CD4-positive, alpha-beta T cell treated with Interleukin-15 for 4 hours (primary cell): ENCODE measurements around the gene EXOC7.
"Not testable (repeated sequence)": the region's sequence is repeated elsewhere in the genome, so short reads cannot be mapped to it uniquely, and the experiment has no call there.

Experiments
- DNase-seq: peaks from one replicate; pipeline ENCODE4 v3.0.0-alpha.2; 2020; ENCODE audit warnings: low spot score

Gene EXOC7

DNA sequence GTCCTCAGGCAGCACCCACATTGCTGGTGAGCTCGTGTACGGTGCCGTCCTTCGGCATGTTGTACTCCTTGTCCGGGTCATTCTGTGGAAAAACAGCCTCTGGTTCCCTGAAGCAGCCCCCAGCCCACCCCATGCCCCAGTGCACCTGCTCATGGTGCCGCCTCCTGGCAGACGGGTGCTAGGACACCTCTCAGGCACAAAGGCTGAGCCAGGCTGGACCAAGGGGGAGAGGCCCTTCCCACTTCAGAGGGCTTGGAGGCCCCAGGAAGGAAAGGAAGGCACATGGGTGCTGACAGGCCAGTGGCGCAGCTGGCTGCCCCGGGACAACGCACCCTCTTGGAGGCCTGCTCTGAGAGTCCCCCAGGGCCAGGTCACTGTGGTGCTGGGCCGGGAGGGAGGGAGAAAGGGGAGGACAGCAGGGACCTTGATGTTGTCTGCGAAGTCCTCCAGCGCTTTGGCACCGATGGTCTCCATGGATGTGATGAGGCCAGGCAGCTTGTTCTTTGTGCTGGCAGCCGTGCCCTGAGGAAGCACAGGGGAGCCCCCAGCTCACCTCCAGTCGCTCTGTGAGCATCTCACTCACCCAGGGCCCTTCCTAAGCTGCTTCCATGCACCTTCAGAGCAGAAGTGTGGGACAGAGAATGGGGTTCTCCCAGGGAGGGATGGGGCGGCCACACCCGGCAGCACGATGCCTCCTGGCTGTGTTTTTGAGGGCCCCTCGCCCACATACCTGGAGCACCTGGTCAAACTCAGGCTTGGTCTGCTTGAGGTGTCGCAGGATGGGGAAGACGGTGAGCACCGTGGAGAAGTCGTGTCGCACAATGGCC lies 15.3 kb downstream of the EXOC7 start:
- no peak for DNase-seq

- DNase-seq = no peak
Observed at GRCh38 chr17:76087531-76087930, 16.1 kb downstream of the EXOC7 start.

DNA sequence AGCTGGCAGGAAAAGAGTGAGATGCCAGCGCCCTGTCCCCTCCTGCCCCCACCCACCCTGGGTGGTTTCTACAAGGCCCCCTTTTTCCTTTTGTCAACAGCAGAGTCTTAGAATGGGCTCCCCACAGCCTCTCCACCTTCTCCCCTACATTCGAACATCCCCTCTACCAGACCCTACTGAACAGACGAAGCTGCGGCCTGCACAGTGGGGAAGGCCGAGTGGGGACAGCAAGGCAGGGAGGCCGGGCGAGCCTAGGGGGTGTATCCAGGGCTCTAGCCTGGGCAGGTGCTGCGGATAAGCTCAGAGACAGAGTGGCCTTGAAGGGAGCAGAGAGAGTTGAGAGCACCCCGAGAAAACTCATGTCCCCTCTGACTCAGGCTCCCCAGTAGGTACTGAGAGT lies 17.2 kb downstream of the EXOC7 start:
- DNase-seq = no peak

- no peak for DNase-seq
Observed at GRCh38 chr17:76085731-76086366, 17.7 kb downstream of the EXOC7 start.

DNA sequence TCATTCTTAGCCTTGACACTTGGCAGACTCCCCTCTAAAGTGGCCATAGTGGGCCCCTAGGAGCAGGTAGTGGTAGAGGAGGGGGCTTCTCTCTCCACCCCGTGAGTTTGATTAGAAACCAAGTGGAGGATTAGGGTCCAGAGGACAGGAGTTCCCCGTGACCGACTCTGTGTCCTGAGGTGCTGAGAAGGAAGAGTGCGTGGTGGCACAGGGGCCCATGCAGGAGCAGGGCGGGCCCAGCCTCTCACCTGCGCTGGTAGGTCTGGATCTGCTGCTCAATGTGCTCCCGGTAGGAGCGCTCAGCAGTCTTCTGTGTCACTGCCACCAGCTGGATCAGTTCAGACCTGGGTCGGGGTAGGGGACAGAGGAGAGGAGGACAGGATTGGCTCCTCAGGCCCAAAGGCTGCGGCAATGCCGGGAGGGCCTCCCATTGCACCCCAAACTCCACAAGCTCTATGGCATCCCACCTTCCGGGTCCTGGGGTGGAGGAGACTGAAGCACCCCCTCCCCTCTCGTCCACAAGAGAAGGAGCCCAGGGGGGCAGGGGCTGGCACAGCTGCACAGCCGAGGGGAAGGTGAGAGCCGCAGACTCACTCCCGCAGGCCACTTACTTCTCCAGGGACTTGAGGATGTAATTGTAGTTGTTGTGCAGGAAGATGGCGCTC lies 18.4 kb downstream of the EXOC7 start:
- no peak for DNase-seq

DNA sequence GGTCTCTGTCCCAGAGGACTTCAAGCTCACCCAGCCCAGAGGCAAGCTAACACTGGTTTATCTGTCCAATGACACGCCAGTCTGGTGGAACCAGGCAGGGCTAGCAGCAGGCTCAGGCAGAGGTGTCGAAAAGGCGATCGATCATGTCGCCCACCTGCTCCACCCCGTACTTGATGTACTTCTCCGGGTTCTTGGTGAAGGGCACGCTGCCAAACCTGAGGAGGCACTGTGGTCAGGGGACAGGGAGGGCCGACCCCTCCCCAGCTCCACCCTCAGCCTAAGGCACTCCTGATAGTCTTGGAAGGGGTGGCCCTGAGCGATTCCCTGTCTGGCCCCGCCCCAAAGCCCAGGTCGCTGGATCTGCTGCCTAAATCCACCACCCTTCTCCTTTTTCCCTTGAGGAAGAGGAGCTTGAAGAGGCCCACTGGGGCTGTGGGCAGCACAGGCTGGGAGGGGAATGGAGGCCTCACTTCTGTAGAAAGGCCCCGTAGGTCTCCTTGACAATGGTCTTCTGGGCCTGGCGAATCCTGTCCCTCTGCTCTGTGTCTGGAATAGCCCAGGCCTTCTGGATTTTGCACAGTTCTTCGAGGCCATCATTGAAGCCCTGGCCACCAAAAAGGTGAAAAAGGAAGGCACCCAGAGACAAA lies 19.9 kb downstream of the EXOC7 start:
- no peak for DNase-seq

- DNase-seq = no peak
Observed at GRCh38 chr17:76082326-76083251, 21.0 kb downstream of the EXOC7 start.

GRCh38 chr17:76081295-76082210 lies 22.0 kb downstream of the EXOC7 start:
- DNase-seq = no peak

- DNase-seq = no peak
Observed at GRCh38 chr17:76080768-76081287, 22.8 kb downstream of the EXOC7 start.

DNA sequence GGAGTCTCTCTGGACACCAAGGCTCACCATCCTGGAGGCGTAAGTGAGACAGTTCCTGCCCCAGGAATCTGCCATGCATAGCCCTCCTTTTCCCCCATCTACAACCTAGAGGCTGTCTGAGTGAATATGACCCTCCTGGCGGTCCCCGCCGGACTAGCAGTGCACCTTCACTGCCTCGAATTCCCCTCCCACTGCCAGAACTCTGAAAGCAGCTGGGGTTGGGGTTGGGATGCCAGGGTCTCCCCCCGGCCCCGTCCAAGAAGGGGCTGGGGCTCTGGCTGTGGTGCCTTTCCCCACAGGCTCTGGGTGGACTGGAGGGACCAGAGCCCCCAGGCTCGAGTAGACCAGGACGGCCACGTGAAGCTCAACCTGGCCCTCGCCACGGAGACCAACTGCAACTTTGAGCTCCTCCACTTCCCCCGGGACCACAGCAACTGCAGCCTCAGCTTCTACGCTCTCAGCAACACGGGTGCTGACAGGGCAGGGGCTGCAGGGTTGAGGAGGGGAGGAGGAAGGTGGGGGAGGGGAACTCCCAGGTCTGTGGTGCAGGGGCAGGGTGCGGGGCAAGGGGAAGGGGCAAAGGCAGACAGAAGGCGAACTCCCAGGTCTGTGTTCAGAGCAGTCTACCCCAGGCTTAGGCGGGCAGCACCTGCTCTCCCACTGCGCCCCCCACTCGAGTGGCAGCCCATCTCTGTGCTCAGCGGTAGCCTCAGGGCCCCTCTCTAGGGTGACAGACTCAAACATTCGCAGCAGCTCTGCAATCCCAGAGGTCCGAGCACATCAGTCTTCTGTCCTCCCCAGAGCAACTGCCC lies 23.4 kb downstream of the EXOC7 start:
- DNase-seq = no peak

DNA sequence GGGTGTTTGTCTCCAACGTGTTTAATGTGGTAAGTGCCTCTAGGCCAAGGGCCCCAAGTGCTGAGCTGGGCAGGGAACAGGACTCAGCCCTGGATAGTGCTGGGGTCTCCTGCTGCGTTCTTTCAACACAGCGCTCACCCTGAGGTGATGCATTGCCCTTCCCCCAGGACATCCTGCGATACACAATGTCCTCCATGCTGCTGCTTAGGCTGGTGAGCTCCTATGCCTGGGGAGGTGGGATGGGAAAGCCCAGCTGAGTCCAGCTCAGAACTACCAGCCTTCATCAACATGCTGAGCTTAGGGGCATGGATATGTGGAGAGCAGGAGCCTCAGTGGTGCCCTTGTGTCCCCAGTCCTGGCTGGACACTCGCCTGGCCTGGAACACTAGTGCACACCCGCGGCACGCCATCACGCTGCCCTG lies 24.0 kb downstream of the EXOC7 start:
- no peak for DNase-seq

GRCh38 chr17:76078860-76079534 lies 24.6 kb downstream of the EXOC7 start, which contains the start of gene ZACN:
Gene ZACN, plus strand, starts transcription at chr17:76079182. Its CDS starts 83 bp downstream, at chr17:76079265.
- no peak for DNase-seq

- DNase-seq = not testable (repeated sequence)
Observed at GRCh38 chr17:76078370-76078769, 25.2 kb downstream of the EXOC7 start.

- no peak for DNase-seq
Observed at GRCh38 chr17:76077584-76078110, 25.9 kb downstream of the EXOC7 start.

GRCh38 chr17:76076765-76077583 lies 26.6 kb downstream of the EXOC7 start:
- DNase-seq = no peak

- no peak for DNase-seq
Observed at GRCh38 chr17:76076146-76076764, 27.3 kb downstream of the EXOC7 start.
